HepG2 (cell line): ENCODE measurements around the gene GADD45B. TPM values are rescaled to one million over a fixed set of nuclear protein-coding genes. Genes with fewer than 3 reads are reported as not detected.

Experiments used
- ARID4A ChIP-seq: sonication (generic); formaldehyde crosslinking; IDR thresholded peaks from 2 replicates; pipeline ENCODE4 v1.5.0; 2020; ENCODE audit warnings: mild to moderate bottlenecking, missing genetic modification reagents, borderline replicate concordance
- DRAP1 ChIP-seq: IDR thresholded peaks from 2 replicates; pipeline ENCODE4 v1.6.1; 2016; ENCODE audit warnings: missing genetic modification reagents, missing compliant biosample characterization
- EZH2 ChIP-seq: conservative IDR thresholded peaks from 2 replicates; pipeline ENCODE4 v1.6.1; 2012; ENCODE audit warnings: mild to moderate bottlenecking, low read depth, low read length, moderate library complexity
- IKZF1 ChIP-seq: fragments of 450-650 bp; IDR thresholded peaks from 2 replicates; pipeline ENCODE4 v1.7.1; 2016
- KDM5B ChIP-seq: sonication (generic); formaldehyde crosslinking; IDR thresholded peaks from 2 replicates; pipeline ENCODE4 v1.4.0; 2020; ENCODE audit warnings: missing genetic modification reagents, mild to moderate bottlenecking, borderline replicate concordance
- MTA1 ChIP-seq: sonication (generic); formaldehyde crosslinking; IDR thresholded peaks from 2 replicates; pipeline ENCODE4 v1.4.0; 2020; ENCODE audit warnings: missing genetic modification reagents, mild to moderate bottlenecking, borderline replicate concordance
- REPIN1 ChIP-seq: sonication (generic); formaldehyde crosslinking; IDR thresholded peaks from 2 replicates; pipeline ENCODE4 v1.8.0; 2022; ENCODE audit warnings: missing genetic modification reagents, low read depth, mild to moderate bottlenecking, borderline replicate concordance
- SKIL ChIP-seq: sonication (generic); formaldehyde crosslinking; IDR thresholded peaks from 2 replicates; pipeline ENCODE4 v1.8.0; 2022; ENCODE audit warnings: missing genetic modification reagents, mild to moderate bottlenecking, moderate library complexity, borderline replicate concordance
- SUZ12 ChIP-seq: fragments of 150-350 bp; IDR thresholded peaks from 2 replicates; pipeline ENCODE4 v1.6.1; 2014; ENCODE audit warnings: low read depth, low read length
- TFDP1 ChIP-seq: IDR thresholded peaks from 2 replicates; pipeline ENCODE4 v1.6.1; 2016; ENCODE audit warnings: missing compliant biosample characterization, missing genetic modification reagents, borderline replicate concordance
- TFDP2 ChIP-seq: sonication (generic); formaldehyde crosslinking; IDR thresholded peaks from 2 replicates; pipeline ENCODE4 v1.4.0; 2020; ENCODE audit warnings: missing genetic modification reagents
- ZMAT3 ChIP-seq: sonication (generic); formaldehyde crosslinking; conservative IDR thresholded peaks from 2 replicates; pipeline ENCODE4 v1.7.0; 2021; ENCODE audit warnings: missing genetic modification reagents
- ZNF10 ChIP-seq: sonication (generic); formaldehyde crosslinking; IDR thresholded peaks from 2 replicates; pipeline ENCODE4 v1.4.0; 2020; ENCODE audit warnings: mild to moderate bottlenecking, low read depth, missing genetic modification reagents, borderline replicate concordance
- ZNF280B ChIP-seq: sonication (generic); formaldehyde crosslinking; IDR thresholded peaks from 2 replicates; pipeline ENCODE4 v1.5.0; 2020; ENCODE audit warnings: missing genetic modification reagents, mild to moderate bottlenecking, borderline replicate concordance
- ZNF362 ChIP-seq: sonication (generic); formaldehyde crosslinking; IDR thresholded peaks from 2 replicates; pipeline ENCODE4 v1.4.0; 2020; ENCODE audit warnings: missing genetic modification reagents, mild to moderate bottlenecking, borderline replicate concordance
- polyA plus RNA-seq, 8 experiments: library from polyadenylated mRNA; depleted of rRNA in 3 of 8; stranded (reverse) in 7 of 8; unstranded in 1 of 8; fragments of >200 nt; fragmentation: Illumina TruSeq in 4 of 8; extraction: Trizol in 4 of 8; gene quantifications; 2 replicates each; pipeline versions ENCODE4 v1.2.1 to v1.2.3, GENCODE V29; 2011 to 2016; ENCODE audit warnings: low read depth in 4 of 8, missing spikeins in 1 of 8, mixed read lengths in 1 of 8; ENCODE audit not compliant: insufficient read depth in 1 of 8
- total RNA-seq, 5 experiments: library from RNA; depleted of rRNA; stranded (reverse); fragments of >200 nt; fragmentation: Illumina TruSeq; extraction: Trizol; gene quantifications; 2 replicates each; pipeline ENCODE4 v1.2.3, GENCODE V29; 2016; ENCODE audit warnings: low read depth in 1 of 5

The GADD45B gene
- total and polyA plus RNA-seq, 2 of the 13 experiments (the other 11 are each of a cell fraction or from before 2014, with no cell fraction given), result 4.6 to 34.1 TPM

GRCh38 chr19:2494447-2495129, 18.7 kb downstream of the GADD45B start (continued):
- TF ChIP-seq KDM5B (no peak), ARID4A (CRISPR knock-in tag) (peak; percentile 37), SUZ12 (no peak), ZNF362 (CRISPR knock-in tag) (no peak), SKIL (CRISPR knock-in tag) (peak; percentile 35; the same call in 1 of the 2 replicates), REPIN1 (CRISPR knock-in tag) (0 out of 2 replicates have a peak, but pooled peaks have one; percentile 14), IKZF1 (no peak), TFDP2 (CRISPR knock-in tag) (peak; percentile 43; the same call in 1 of the 2 replicates), ZNF280B (CRISPR knock-in tag) (peak; percentile 21; the same call in 1 of the 2 replicates), MTA1 (peak; percentile 93; the same call in 1 of the 2 replicates), ZNF10 (no peak), DRAP1 (CRISPR knock-in tag) (no peak), ZMAT3 (CRISPR knock-in tag) (no peak), EZH2 (no peak), TFDP1 (CRISPR knock-in tag) (0 out of 2 replicates have a peak, but pooled peaks have one; percentile 9)
